Measurements from ENCODE around the gene CAMK1D. TPM values are rescaled to one million over a fixed set of nuclear protein-coding genes. Genes with fewer than 3 reads are reported as not detected.

CAMK1D gene
- total RNA-seq, 1 donor from 2014 or later = 2.3 TPM

- H3K4me3 ChIP-seq (ENCODE audit: low read depth, low read length) = no peak overlapping the region
- no peaks in the 10 kb centered on the region for H3K36me3 ChIP-seq (ENCODE audit: control insufficient read depth, insufficient read depth, low read length)
- no peak for DNase-seq (ENCODE audit: low read depth)
- TF ChIP-seq, protein P1, sequence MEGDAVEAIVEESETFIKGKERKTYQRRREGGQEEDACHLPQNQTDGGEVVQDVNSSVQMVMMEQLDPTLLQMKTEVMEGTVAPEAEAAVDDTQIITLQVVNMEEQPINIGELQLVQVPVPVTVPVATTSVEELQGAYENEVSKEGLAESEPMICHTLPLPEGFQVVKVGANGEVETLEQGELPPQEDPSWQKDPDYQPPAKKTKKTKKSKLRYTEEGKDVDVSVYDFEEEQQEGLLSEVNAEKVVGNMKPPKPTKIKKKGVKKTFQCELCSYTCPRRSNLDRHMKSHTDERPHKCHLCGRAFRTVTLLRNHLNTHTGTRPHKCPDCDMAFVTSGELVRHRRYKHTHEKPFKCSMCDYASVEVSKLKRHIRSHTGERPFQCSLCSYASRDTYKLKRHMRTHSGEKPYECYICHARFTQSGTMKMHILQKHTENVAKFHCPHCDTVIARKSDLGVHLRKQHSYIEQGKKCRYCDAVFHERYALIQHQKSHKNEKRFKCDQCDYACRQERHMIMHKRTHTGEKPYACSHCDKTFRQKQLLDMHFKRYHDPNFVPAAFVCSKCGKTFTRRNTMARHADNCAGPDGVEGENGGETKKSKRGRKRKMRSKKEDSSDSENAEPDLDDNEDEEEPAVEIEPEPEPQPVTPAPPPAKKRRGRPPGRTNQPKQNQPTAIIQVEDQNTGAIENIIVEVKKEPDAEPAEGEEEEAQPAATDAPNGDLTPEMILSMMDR (IDR thresholded peaks at IDR 0.05; ENCODE audit: insufficient read depth, low read length, poor library complexity, severe bottlenecking) = peak; percentile 12
- H3K27me3 ChIP-seq (ENCODE audit: control insufficient read depth, insufficient read depth, low read length) = no peaks in the 10 kb centered on the region
These were observed 380.5 kb downstream of the CAMK1D start for GRCh38 chr10:12729885-12730284.

- TF ChIP-seq, protein P1 (IDR thresholded peaks at IDR 0.05; ENCODE audit: insufficient read depth, low read length, poor library complexity, severe bottlenecking) = no peak
- DNase-seq (ENCODE audit: low read depth) = no peak
- no peaks in the 10 kb centered on the region for H3K36me3 ChIP-seq (ENCODE audit: control insufficient read depth, insufficient read depth, low read length)
- H3K4me3 ChIP-seq (ENCODE audit: low read depth, low read length) = no peak overlapping the region
- H3K27me3 ChIP-seq (ENCODE audit: control insufficient read depth, insufficient read depth, low read length) = no peaks in the 10 kb centered on the region
These were observed 381.6 kb downstream of the CAMK1D start for GRCh38 chr10:12730809-12731519.

- H3K27me3 ChIP-seq (ENCODE audit: control insufficient read depth, insufficient read depth, low read length) = no peaks in the 10 kb centered on the region
- H3K36me3 ChIP-seq (ENCODE audit: control insufficient read depth, insufficient read depth, low read length) = no peaks in the 10 kb centered on the region
- TF ChIP-seq, protein P1 (IDR thresholded peaks at IDR 0.05; ENCODE audit: insufficient read depth, low read length, poor library complexity, severe bottlenecking) = no peak
- no peak for DNase-seq (ENCODE audit: low read depth)
- no peak overlapping the region for H3K4me3 ChIP-seq (ENCODE audit: low read depth, low read length)
These were observed 383.9 kb downstream of the CAMK1D start for GRCh38 chr10:12733271-12733670.

GRCh38 chr10:12735843-12736462 lies 386.6 kb downstream of the CAMK1D start:
- no peak for DNase-seq (ENCODE audit: low read depth)
- H3K27me3 ChIP-seq (ENCODE audit: control insufficient read depth, insufficient read depth, low read length) = no peaks in the 10 kb centered on the region
- TF ChIP-seq, protein P1 (IDR thresholded peaks at IDR 0.05; ENCODE audit: insufficient read depth, low read length, poor library complexity, severe bottlenecking) = no peak
- no peaks in the 10 kb centered on the region for H3K36me3 ChIP-seq (ENCODE audit: control insufficient read depth, insufficient read depth, low read length)
- no peak overlapping the region for H3K4me3 ChIP-seq (ENCODE audit: low read depth, low read length)

- TF ChIP-seq, protein P1 (IDR thresholded peaks at IDR 0.05; ENCODE audit: insufficient read depth, low read length, poor library complexity, severe bottlenecking) = no peak
- H3K27me3 ChIP-seq (ENCODE audit: control insufficient read depth, insufficient read depth, low read length) = no peaks in the 10 kb centered on the region
- no peak for DNase-seq (ENCODE audit: low read depth)
- H3K36me3 ChIP-seq (ENCODE audit: control insufficient read depth, insufficient read depth, low read length) = no peaks in the 10 kb centered on the region
- no peak overlapping the region for H3K4me3 ChIP-seq (ENCODE audit: low read depth, low read length)
These were observed 391.5 kb downstream of the CAMK1D start for GRCh38 chr10:12740813-12741212.

Measured in kidney epithelial cell (primary cell).